H1 (cell line): ENCODE data around the gene CMIP. TPM values are rescaled to one million over a fixed set of nuclear protein-coding genes. Genes with fewer than 3 reads are reported as not detected.

ENCODE experiments used
- CTCF ChIA-PET: fragments of 300-600 bp; sonication (Branson Sonifier 250); formaldehyde crosslinking; loops from one replicate; lab custom pipeline; 2021; ENCODE audit not compliant: partially characterized antibody; lab: Charles Lee
- POLR2A ChIA-PET: fragments of 300-600 bp; sonication (Branson Sonifier 250); formaldehyde crosslinking; loops from one replicate; lab custom pipeline; 2021; ENCODE audit warnings: inconsistent platforms; ENCODE audit not compliant: partially characterized antibody; lab: Charles Lee
- DNase-seq, 2 experiments: peaks; one replicate each; pipeline versions ENCODE4 v3.0.0 to v3.0.0-alpha.2; 2010 to 2022; ENCODE audit warnings: low spot score in 2 of 2, low read depth in 1 of 2, mixed read lengths in 1 of 2
- FAIRE-seq: peaks from 2 replicates; lab custom pipeline; 2011; peaks lifted over from hg19 to GRCh38; lab: Jason Lieb, UNC
- H2AFZ ChIP-seq: 2 replicates; pipeline ENCODE4 v1.8.1; 2012; ENCODE audit warnings: low read length, inconsistent platforms
- H2AK5ac ChIP-seq: 2 replicates; pipeline ENCODE4 v1.6.1; 2013; ENCODE audit warnings: low read depth, low read length
- H2BK120ac ChIP-seq: replicated peaks from 2 replicates; pipeline ENCODE3; 2013; ENCODE audit warnings: low read depth, low read length, inconsistent platforms
- H2BK12ac ChIP-seq: 2 replicates; pipeline ENCODE4 v1.6.1; 2013; ENCODE audit warnings: low read depth, low read length
- H2BK15ac ChIP-seq: 2 replicates; pipeline ENCODE4 v1.6.1; 2013; ENCODE audit warnings: low read length
- H2BK20ac ChIP-seq: 2 replicates; pipeline ENCODE4 v1.6.1; 2013; ENCODE audit warnings: low read length
- H2BK5ac ChIP-seq: 2 replicates; pipeline ENCODE4 v1.6.1; 2013; ENCODE audit warnings: low read depth, low read length
- H3K14ac ChIP-seq: 2 replicates; pipeline ENCODE4 v1.6.1; 2013; ENCODE audit warnings: inconsistent platforms; ENCODE audit not compliant: insufficient read length
- H3K18ac ChIP-seq: 2 replicates; pipeline ENCODE4 v1.6.1; 2013; ENCODE audit warnings: low read length; ENCODE audit errors: extremely low read depth
- H3K23ac ChIP-seq: 2 replicates; pipeline ENCODE4 v1.6.1; 2013; ENCODE audit warnings: inconsistent platforms; ENCODE audit not compliant: insufficient read length
- H3K23me2 ChIP-seq: 2 replicates; pipeline ENCODE4 v1.6.1; 2013; ENCODE audit warnings: low read depth, low read length
- H3K27ac ChIP-seq: 2 replicates; pipeline ENCODE4 v1.6.1; 2011; ENCODE audit warnings: low read depth, low read length, inconsistent platforms
- H3K27me3 ChIP-seq, 4 experiments: replicated peaks in 1 of 4; 1 replicate in 1 of 4; 2 replicates in 3 of 4; pipeline versions ENCODE4 v1.6.1 to v1.8.1; 2011 to 2013; ENCODE audit warnings: low read length in 3 of 4, mild to moderate bottlenecking in 3 of 4, inconsistent platforms in 2 of 4, mixed read lengths in 2 of 4, moderate library complexity in 1 of 4; ENCODE audit not compliant: control insufficient read depth in 3 of 4, insufficient read depth in 3 of 4; ENCODE audit errors: extremely low read depth in 1 of 4
- H3K36me3 ChIP-seq, 4 experiments: 2 replicates each; pipeline versions ENCODE4 v1.6.1 to v1.8.1; 2011 to 2013; ENCODE audit warnings: mild to moderate bottlenecking in 4 of 4, low read length in 3 of 4, moderate library complexity in 2 of 4, control low read depth in 1 of 4, inconsistent platforms in 1 of 4; ENCODE audit not compliant: insufficient read depth in 4 of 4, control insufficient read depth in 2 of 4
- H3K4ac ChIP-seq: replicated peaks from 2 replicates; pipeline ENCODE3; 2013; ENCODE audit warnings: low read length, low read depth, mixed read lengths, inconsistent platforms; ENCODE audit not compliant: insufficient read length
- H3K4me1 ChIP-seq, 4 experiments: replicated peaks in 1 of 4; 1 replicate in 1 of 4; 2 replicates in 3 of 4; pipeline versions ENCODE4 v1.6.1 to v1.8.1; 2011 to 2013; ENCODE audit warnings: low read length in 3 of 4, inconsistent platforms in 2 of 4, mixed read lengths in 1 of 4; ENCODE audit not compliant: insufficient read depth in 4 of 4, control insufficient read depth in 3 of 4
- H3K4me2 ChIP-seq, 2 experiments: 2 replicates each; pipeline versions ENCODE4 v1.6.1 to v1.8.1; 2011 to 2013; ENCODE audit warnings: low read depth in 2 of 2, low read length in 2 of 2, control low read depth in 1 of 2, inconsistent platforms in 1 of 2, mild to moderate bottlenecking in 1 of 2; ENCODE audit not compliant: insufficient read depth in 1 of 2
- H3K4me3 ChIP-seq, 4 experiments: fragments of 200-600, 300-600 bp in 1 of 4; sonication (generic), shearing (Covaris generic), sonication (Bioruptor Twin) in 1 of 4; 2 replicates each; pipeline versions ENCODE4 v1.5.1 to v1.8.1; 2011 to 2016; ENCODE audit warnings: low read length in 4 of 4, low read depth in 3 of 4, control low read depth in 2 of 4, inconsistent platforms in 2 of 4, mild to moderate bottlenecking in 2 of 4, mixed read lengths in 1 of 4, moderate library complexity in 1 of 4; ENCODE audit not compliant: insufficient read depth in 2 of 4; ENCODE audit errors: extremely low read depth in 1 of 4
- H3K56ac ChIP-seq: replicated peaks from 2 replicates; pipeline ENCODE3; 2013; ENCODE audit warnings: low read depth, mild to moderate bottlenecking, mixed read lengths, low read length, inconsistent platforms; ENCODE audit not compliant: insufficient read length
- H3K79me1 ChIP-seq: 2 replicates; pipeline ENCODE4 v1.6.1; 2013; ENCODE audit warnings: low read depth, low read length, control low read depth
- H3K79me2 ChIP-seq, 2 experiments: 2 replicates each; pipeline versions ENCODE4 v1.6.1 to v1.8.1; 2012 to 2013; ENCODE audit warnings: low read length in 2 of 2, mild to moderate bottlenecking in 2 of 2, inconsistent platforms in 1 of 2; ENCODE audit not compliant: insufficient read depth in 2 of 2, control insufficient read depth in 1 of 2
- H3K9ac ChIP-seq, 4 experiments: replicated peaks in 1 of 4; 1 replicate in 1 of 4; 2 replicates in 3 of 4; pipeline versions ENCODE4 v1.6.1 to v1.8.1; 2011 to 2013; ENCODE audit warnings: low read depth in 3 of 4, low read length in 3 of 4, control low read depth in 2 of 4, mild to moderate bottlenecking in 2 of 4, moderate library complexity in 2 of 4, inconsistent platforms in 1 of 4; ENCODE audit errors: extremely low read depth in 1 of 4
- H3K9me3 ChIP-seq, 2 experiments: 2 replicates each; pipeline versions ENCODE4 v1.6.1 to v1.8.1; 2012 to 2013; ENCODE audit warnings: mild to moderate bottlenecking in 2 of 2, moderate library complexity in 2 of 2, control low read depth in 1 of 2, inconsistent platforms in 1 of 2, low read depth in 1 of 2, low read length in 1 of 2, mixed read lengths in 1 of 2; ENCODE audit not compliant: insufficient read depth in 2 of 2
- H4K20me1 ChIP-seq, 2 experiments: replicated peaks in 1 of 2; 2 replicates each; pipeline versions ENCODE3 to v1.8.1; 2011 to 2013; ENCODE audit warnings: inconsistent platforms in 2 of 2, low read length in 2 of 2, mild to moderate bottlenecking in 1 of 2; ENCODE audit not compliant: insufficient read depth in 2 of 2, control insufficient read depth in 1 of 2
- H4K5ac ChIP-seq: 2 replicates; pipeline ENCODE4 v1.6.1; 2013; ENCODE audit warnings: low read length, low read depth, mixed read lengths, inconsistent platforms; ENCODE audit not compliant: insufficient read length
- H4K8ac ChIP-seq: 2 replicates; pipeline ENCODE4 v1.8.0; 2013; ENCODE audit warnings: mild to moderate bottlenecking, moderate library complexity, low read length, inconsistent platforms; ENCODE audit not compliant: insufficient read depth; ENCODE audit errors: extremely low read depth
- H4K91ac ChIP-seq: replicated peaks from 2 replicates; pipeline ENCODE3; 2013; ENCODE audit warnings: low read length, mixed read lengths, inconsistent platforms; ENCODE audit not compliant: insufficient read length
- ATF3 ChIP-seq: IDR thresholded peaks from 2 replicates; pipeline ENCODE4 v1.6.1; 2011; ENCODE audit warnings: low read depth, mild to moderate bottlenecking, low read length; ENCODE audit not compliant: insufficient read depth
- BACH1 ChIP-seq: IDR thresholded peaks from 2 replicates; pipeline ENCODE4 v1.6.1; 2012; ENCODE audit warnings: low read length, improper control_type of control experiment
- CBX8 ChIP-seq: fragments of 300-800, 300-1000 bp; sonication (generic); IDR thresholded peaks from 2 replicates; pipeline ENCODE4 v1.7.1; 2016; ENCODE audit warnings: low read depth, low read length, borderline replicate concordance
- CHD1 ChIP-seq: IDR thresholded peaks from 2 replicates; pipeline ENCODE4 v1.6.1; 2012; ENCODE audit warnings: low read depth, low read length, improper control_type of control experiment
- CHD2 ChIP-seq: IDR thresholded peaks from 2 replicates; pipeline ENCODE4 v1.6.1; 2012; ENCODE audit warnings: low read length, improper control_type of control experiment
- EGR1 ChIP-seq: IDR thresholded peaks from 2 replicates; pipeline ENCODE4 v1.6.1; 2011; ENCODE audit warnings: low read depth, low read length, borderline replicate concordance
- GTF2F1 ChIP-seq: IDR thresholded peaks from 2 replicates; pipeline ENCODE4 v1.6.1; 2012; ENCODE audit warnings: low read depth, low read length, improper control_type of control experiment, borderline replicate concordance
- HDAC6 ChIP-seq: IDR thresholded peaks from one replicate; pipeline ENCODE4 v1.7.1; 2012; ENCODE audit warnings: low read depth, mild to moderate bottlenecking, inconsistent platforms, low read length, moderate library complexity
- KDM5A ChIP-seq: fragments of 200-600 bp; IDR thresholded peaks from 2 replicates; pipeline ENCODE4 v1.7.1; 2012; ENCODE audit warnings: mild to moderate bottlenecking, low read length, inconsistent platforms, mixed read lengths
- MAFK ChIP-seq: IDR thresholded peaks from 2 replicates; pipeline ENCODE4 v1.6.1; 2012; ENCODE audit warnings: low read depth, mild to moderate bottlenecking, improper control_type of control experiment, low read length
- NRF1 ChIP-seq: IDR thresholded peaks from 2 replicates; pipeline ENCODE4 v1.6.1; 2011; ENCODE audit warnings: mild to moderate bottlenecking, low read depth, low read length, improper control_type of control experiment
- POU5F1 ChIP-seq: IDR thresholded peaks from 2 replicates; pipeline ENCODE4 v1.6.1; 2011; ENCODE audit warnings: low read depth, mild to moderate bottlenecking, low read length, moderate library complexity
- RBBP5 ChIP-seq: IDR thresholded peaks from 2 replicates; pipeline ENCODE4 v1.7.1; 2012; ENCODE audit warnings: low read depth, mild to moderate bottlenecking, inconsistent platforms, low read length, moderate library complexity, borderline replicate concordance
- SIX5 ChIP-seq: IDR thresholded peaks from 2 replicates; pipeline ENCODE4 v1.6.1; 2011; ENCODE audit warnings: mild to moderate bottlenecking, low read depth, low read length
- TCF12 ChIP-seq: IDR thresholded peaks from 2 replicates; pipeline ENCODE4 v1.6.1; 2011; ENCODE audit warnings: low read depth, mild to moderate bottlenecking, low read length
- WGBS, 2 experiments: shearing (Covaris generic) in 1 of 2; methylation state at CpG; one replicate each; pipeline versions ENCODE4 v1.1.6 to v1.1.7; 2013 to 2015; ENCODE audit warnings: low lambda C conversion rate in 2 of 2, mixed read lengths in 2 of 2, inconsistent platforms in 1 of 2, low coverage in 1 of 2, missing lambda C conversion rate in 1 of 2; ENCODE audit not compliant: insufficient replicate concordance in 2 of 2, insufficient coverage in 1 of 2, insufficient read length in 1 of 2; ENCODE audit errors: extremely low coverage in 1 of 2, missing lambda C conversion rate in 1 of 2; 5-methylcytosine and 5-hydroxymethylcytosine counted together
- polyA plus RNA-seq, 7 experiments: library from polyadenylated mRNA; depleted of rRNA in 3 of 7; stranded (reverse) in 5 of 7; unstranded in 2 of 7; fragments of >200 nt in 5 of 7; fragments of 200-250 nt in 2 of 7; gene quantifications; 1 replicate in 5 of 7; 2 replicates in 1 of 7; 4 replicates in 1 of 7; pipeline versions ENCODE4 v1.2.1 to v1.2.3, GENCODE V29; 2011 to 2013; ENCODE audit warnings: missing spikeins in 2 of 7, mixed read lengths in 2 of 7
- total RNA-seq: library from RNA; stranded (reverse); fragmentation: NEBNext Ultra II Directional; extraction: Animal tissue kit (Norgen Biotek cat#: 25700); gene quantifications from 2 replicates; pipeline ENCODE4 v1.2.1, GENCODE V29; 2021

Gene CMIP
- total and polyA plus RNA-seq, 2 of the 8 experiments (the other 6 are each of a cell fraction or from before 2014, with no cell fraction given) = 7.9 to 53.2 TPM

- H3K27me3 ChIP-seq = no peaks in the 10 kb centered on the region; a peak in 2 of 7 replicates
- POLR2A ChIA-PET = interaction anchor here (0.5 kb wide), 1 partner anchor 60 kb away, joined by 3 read pairs; no protein-coding TSS in a partner anchor
- H3K79me2 ChIP-seq = peaks cover 3 to 86% of the 10 kb centered on the region in 2 experiments; a peak in 3 of 4 replicates
- no peak for TF ChIP-seq EGR1
- no peak for TF ChIP-seq NRF1
- no peak for TF ChIP-seq SIX5
- TF ChIP-seq GTF2F1 = no peak
- no peak for TF ChIP-seq POU5F1
- no peak for TF ChIP-seq CHD2
- no peak for TF ChIP-seq CHD1
- no peak for TF ChIP-seq CBX8
- TF ChIP-seq KDM5A = no peak
- TF ChIP-seq ATF3 = no peak
- TF ChIP-seq MAFK = no peak
- no peak for TF ChIP-seq HDAC6
- no peak for TF ChIP-seq RBBP5
- TF ChIP-seq TCF12 = no peak
- no peak for TF ChIP-seq BACH1
Measured at GRCh38 chr16:81533175-81533507, 88.5 kb downstream of the CMIP start.

More at GRCh38 chr16:81533175-81533507, 88.5 kb downstream of the CMIP start:
- H4K20me1 ChIP-seq = peaks cover 9 to 13% of the 10 kb centered on the region in 2 experiments
- no peaks in the 10 kb centered on the region for H3K23me2 ChIP-seq
- H2BK12ac ChIP-seq = no peak overlapping the region
- no peak overlapping the region for H2AFZ ChIP-seq
- 80% methylated on average over 3 of the region's 3 CpGs; no CpG with 5 or more reads in 1 of the 2 experiments for WGBS, 2 experiments
- H3K4me1 ChIP-seq = peaks cover 0 to 12% (median 3%) of the 10 kb centered on the region in 4 experiments; a peak in 4 of 7 replicates
- H3K79me1 ChIP-seq = peaks cover 21% of the 10 kb centered on the region; the same call in 1 of the 2 replicates
- no peak overlapping the region for H3K18ac ChIP-seq
- DNase-seq (no peak), FAIRE-seq (no peak)
- H2BK5ac ChIP-seq = no peak overlapping the region
- H3K4ac ChIP-seq = no peak overlapping the region
- no peak overlapping the region for H3K4me3 ChIP-seq
- CTCF ChIA-PET = no interaction called here
- H3K9ac ChIP-seq = no peak overlapping the region
- H3K14ac ChIP-seq = no peak overlapping the region
- H4K91ac ChIP-seq = no peak overlapping the region
- H3K56ac ChIP-seq = no peak overlapping the region
- no peak overlapping the region for H2BK15ac ChIP-seq
- no peak overlapping the region for H3K23ac ChIP-seq
- H3K36me3 ChIP-seq = no peaks in the 10 kb centered on the region
- H3K4me2 ChIP-seq = no peak overlapping the region
- no peak overlapping the region for H2BK20ac ChIP-seq
- H3K9me3 ChIP-seq = no peaks in the 10 kb centered on the region
- no peak overlapping the region for H2BK120ac ChIP-seq
- no peak overlapping the region for H4K5ac ChIP-seq
- H3K27ac ChIP-seq = no peak overlapping the region
- no peak overlapping the region for H2AK5ac ChIP-seq
- H4K8ac ChIP-seq = no peak overlapping the region
